Stimulated activated CD4-positive, alpha-beta T cell treated with anti-CD3 and anti-CD28 coated beads, Interleukin-4, amount 100 ng/mL, for 24 hours (primary cell): ENCODE data around the gene SLAMF9.
"Not testable (repeated sequence)": the region's sequence is repeated elsewhere in the genome, so short reads cannot be mapped to it uniquely, and the experiment has no call there.

Experiments
- DNase-seq: peaks from one replicate; pipeline ENCODE4 v3.0.0-alpha.2; 2020

SLAMF9 gene

DNA sequence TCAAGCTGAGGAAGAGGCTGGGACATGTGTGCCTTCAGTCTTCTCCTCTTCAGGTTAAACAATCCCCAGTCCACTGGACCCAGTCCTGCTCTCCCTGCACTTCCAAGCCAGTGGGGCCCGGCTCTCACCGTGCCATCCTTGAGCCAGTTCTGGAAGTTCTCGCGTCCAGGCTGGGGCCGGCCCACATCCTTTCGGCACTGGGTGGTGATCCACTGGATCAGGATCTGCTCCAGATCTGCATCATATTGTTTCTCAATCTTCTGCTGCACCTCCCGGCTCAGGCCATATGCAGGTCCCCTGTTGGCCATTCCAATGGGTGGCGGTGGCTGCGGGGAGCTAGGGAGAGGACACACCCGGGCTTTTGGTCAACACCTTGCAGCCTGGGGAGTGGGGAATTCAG lies 33.8 kb downstream of the SLAMF9 start:
- no peak for DNase-seq

DNA sequence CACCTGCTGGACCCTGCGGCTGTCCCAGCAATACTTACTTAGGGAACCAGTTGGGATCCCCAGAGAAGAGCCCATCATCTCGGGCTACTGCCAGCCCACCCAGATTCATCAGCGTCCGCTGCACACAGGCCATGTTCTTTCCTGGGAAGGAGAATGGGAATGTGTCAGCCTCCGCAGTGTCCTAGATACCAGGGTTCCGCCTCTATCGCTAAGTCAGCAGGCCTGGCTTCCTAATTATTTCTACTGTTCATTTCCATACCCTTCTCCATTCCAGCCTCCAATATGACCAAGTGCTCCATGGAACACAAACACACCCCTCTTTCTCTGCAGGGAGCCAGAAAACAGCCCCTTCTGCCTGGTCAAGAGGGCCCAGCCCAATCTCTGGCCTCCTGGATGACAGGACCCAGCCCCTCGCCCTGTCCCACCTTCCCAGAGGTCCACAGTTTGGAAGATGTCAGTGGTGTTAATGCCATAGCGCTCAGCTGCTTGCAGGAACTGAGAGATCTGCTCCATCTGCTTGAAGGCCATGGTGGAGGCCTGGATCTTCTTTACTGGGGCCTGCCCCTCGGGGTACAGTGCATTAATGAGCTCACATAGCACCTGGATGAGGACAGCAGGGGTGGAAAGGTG lies 34.7 kb downstream of the SLAMF9 start:
- no peak for DNase-seq

DNA sequence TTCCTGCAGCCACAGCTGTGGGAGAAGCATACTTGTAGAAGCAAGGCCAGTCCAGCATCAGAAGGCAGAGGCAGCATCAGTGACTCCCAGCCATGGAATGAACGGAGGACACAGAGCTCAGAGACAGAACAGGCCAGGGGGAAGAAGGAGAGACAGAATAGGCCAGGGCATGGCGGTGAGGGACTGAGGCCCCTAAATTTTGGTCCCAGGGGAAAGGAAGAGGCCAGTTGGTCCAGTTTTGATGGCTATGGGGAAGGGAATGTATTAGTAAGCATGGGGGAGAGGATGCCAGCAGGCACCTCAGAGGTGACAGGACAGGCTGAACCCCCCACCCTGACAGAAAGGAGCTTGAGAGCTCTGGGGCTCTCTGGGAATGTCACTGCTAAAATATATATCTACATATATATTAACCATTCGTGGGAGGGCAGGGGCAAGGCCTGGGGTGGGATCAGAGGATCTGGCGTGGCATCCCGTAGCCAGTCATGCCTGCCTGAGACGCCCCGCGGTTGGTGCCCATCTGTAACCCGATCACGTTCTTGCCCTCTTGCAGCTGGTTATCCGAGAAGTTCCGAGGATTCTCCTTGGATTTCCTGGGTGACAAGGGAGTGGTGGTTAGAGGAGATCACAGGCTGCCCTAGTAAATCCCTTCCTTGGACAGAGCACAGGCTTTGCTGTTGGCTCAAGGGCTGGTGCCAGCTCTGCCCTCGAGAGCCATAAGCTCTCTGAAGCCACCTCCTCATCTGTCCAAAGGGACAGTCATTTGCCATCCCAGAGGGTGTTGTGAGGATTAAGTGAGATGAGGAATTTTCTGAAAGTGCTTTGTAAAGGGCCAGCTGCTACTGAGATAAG lies 35.5 kb downstream of the SLAMF9 start:
- DNase-seq, result no peak

DNA sequence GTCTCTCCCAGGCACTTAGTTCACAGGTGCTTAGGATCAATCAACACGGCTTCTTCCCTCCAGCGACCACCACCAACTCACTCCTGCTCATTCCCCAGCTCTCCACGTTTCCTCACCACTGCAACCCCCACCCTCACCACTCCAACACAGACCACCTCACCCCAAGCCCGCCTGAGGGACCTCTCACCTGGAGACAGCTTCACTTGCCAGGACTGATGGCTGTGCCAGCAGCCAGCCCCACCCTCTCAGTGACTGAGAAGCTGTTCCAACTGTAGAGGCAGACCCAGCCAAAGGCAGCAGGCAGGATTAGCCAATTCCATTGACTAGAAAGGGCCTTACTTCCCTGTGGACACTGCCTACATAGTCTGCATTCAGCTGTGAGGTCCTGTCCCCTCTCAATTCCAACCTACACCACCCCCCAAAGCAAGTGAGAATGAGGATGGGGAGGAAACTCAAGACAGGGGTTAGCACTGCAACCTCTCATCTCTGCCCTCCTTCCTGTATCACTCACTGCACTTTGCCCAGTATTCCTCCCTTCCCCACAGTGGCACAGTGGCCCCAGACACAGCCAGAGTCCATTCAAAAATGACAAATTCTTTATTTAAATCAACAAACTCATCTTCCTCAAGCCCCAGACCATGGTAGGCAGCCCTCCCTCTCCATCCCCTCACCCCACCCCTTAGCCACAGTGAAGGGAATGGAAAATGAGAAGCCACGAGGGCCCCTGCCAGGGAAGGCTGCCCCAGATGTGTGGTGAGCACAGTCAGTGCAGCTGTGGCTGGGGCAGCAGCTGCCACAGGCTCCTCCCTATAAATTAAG lies 36.3 kb downstream of the SLAMF9 start:
- DNase-seq, result no peak

DNA sequence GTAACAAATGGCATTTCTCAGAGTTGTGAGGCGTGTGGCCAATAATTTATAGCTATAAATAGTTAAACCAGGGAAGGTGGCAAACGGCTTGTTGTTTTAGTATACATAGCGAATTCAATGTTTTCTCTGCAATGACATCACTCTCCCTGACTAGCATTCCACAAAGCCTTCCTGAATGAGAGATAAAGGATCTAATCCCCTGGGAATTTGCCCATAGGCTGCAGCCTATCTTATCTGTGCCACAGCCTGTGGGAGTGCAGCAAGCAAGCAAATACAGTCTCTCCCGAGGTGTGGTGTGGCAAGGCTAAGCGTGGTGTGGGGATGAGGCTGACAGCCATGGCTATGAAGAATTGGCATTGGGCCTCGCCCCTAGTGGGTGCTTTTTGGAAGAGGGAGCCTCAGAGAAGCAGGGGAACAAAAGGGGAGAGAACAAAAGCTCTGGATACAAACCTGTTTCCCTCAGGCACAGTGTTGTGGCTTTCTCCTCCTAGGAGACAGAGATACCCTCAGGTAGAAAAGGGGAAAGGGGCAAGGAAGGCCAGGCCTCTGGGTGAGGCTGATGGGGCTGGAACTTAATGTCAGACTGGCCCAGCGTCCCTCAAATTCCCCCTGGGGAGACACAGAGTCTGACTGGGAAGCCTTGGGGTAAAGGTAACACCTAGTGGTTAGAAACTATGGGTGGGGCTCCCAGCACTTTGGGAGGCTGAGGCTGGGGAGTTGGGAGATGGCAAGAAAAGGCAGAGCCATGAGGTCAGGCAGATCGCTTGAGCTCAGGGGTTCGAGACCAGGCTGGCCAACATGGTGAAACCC lies 37.6 kb downstream of the SLAMF9 start:
- DNase-seq, result no peak

DNA sequence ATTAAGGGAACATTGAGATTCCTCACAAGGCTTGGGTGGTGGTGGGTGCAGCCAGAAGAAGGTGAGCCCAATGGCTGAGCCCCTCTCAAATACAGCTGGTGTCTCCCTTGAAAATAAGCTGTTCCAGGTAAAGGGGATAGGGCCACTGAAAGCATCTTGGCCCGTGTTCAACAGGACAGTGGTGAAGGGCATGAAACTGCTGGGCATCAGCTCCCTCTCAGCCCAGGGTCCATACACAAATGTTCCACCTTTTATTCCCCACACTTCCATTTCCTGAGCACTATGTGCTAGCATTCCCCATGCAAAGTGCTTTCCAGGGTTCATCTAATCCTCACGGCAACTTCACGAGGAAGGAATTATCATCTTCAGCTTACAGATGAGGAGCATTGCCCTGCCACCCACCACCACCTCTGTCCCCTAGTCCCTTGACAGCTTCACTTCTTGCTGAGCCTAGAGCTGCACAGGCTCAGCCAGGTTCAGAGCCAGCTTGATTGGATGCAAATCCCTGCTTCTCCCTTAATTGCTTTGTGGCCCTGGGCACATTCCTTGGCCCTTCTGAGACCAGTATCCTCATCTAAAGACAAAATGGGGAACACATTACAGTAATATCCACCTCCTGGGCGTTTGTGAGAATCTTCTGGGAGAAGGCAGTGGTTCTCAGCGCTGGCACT lies 38.3 kb downstream of the SLAMF9 start:
- no peak for DNase-seq

DNA sequence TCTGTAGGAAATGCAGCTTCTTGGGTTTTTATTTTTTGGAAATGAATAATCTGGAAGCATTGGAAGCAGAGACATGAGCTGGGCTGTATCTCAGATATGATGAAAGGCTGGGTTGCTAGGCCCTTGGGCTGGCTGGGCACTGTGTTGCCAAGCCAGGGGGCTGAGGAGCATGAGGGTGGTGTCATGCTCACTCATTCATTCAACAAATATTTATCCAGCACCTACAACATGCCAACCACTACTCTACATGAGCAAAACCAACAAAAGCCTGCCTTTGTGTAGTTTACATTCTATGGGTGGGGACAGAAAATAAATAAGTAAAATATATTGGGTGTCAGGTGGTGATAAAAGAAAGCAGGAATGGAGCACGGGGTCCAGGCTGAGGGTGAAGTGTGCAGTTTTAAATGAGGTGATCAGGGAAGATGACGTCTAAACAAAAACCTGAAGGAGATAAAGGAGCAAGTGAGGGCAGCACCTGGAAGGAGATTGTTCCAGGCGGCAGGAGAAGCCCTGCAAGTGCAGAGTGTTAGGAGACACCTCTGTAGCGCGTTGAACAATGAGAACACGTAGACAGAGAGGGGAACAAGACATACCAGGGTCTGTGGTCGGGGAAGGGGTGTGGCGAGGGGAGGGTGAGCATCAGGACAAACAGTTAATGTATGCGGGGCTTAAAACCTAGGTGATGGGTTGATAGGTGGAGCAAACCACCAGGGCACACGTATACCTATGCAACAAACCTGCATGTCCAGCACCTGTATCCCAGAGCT lies 39.6 kb downstream of the SLAMF9 start:
- no peak for DNase-seq

DNA sequence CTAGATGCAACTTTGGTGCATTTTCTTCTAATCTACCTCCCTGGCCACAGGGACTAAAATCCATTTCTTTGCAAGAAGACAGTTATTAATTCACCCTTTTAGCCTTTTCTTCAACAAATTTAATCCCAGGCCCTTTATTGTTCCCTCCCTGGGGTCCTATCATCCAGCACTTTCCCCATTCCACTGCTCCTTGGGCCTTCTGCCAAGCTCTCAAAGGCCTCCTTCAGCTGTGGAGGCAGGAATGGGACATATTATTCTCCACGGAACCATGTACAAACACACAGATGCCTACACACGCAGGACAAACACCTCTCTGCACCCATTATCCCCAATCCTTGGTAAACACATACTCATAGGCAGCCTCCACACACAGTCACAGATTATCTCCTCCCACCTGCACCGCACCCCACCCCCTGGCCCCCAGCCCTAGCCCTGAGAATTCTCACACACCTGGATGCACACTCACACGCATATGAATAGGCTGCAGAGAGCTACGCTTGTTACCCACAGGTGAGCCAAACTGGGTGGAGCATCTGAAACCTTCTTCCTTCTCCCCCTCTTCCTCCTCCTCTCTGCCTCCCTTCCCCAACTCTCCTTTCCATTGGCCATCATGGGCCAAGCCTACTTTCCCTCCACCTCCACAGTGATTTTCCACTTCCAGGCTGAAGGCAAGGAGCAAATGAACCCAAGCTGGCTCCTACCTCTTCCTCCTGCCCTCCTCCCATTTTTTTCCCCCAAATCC lies 40.4 kb downstream of the SLAMF9 start:
- no peak for DNase-seq

DNA sequence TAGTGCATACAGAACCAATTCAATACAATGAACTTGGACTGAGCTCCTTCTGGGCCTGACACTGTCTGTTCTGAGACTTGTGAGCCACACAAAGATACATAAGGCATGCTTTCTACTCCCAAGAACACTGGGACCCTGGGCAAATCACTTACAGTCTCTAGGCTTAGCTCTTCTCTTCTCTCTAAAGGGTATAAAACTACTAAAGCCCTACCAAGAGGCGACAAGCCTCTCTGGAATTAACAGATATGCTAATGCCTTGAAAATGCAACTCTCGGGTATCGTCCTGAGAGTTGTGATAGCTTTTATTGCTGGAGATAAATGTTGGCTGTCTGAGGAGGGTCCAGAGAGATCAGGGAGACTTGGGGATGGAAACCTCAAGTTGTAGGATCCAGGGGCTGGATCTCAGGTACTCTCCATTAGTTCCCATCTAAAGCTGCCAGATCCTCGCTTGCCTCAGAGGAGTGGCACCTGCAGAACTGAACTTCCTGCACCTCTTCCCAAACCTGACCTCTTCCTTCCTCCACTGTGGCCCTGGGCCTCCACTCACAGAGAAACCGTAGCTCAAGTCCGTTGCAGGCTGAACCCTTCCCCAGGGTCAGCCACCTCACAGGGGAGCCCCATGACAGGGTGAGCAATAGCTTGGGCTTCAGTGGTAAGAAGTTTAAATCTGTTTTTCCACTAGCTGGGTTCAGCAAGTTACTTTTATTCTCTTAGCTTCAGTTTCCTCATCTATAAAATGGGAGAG lies 42.5 kb downstream of the SLAMF9 start:
- DNase-seq, result no peak

DNA sequence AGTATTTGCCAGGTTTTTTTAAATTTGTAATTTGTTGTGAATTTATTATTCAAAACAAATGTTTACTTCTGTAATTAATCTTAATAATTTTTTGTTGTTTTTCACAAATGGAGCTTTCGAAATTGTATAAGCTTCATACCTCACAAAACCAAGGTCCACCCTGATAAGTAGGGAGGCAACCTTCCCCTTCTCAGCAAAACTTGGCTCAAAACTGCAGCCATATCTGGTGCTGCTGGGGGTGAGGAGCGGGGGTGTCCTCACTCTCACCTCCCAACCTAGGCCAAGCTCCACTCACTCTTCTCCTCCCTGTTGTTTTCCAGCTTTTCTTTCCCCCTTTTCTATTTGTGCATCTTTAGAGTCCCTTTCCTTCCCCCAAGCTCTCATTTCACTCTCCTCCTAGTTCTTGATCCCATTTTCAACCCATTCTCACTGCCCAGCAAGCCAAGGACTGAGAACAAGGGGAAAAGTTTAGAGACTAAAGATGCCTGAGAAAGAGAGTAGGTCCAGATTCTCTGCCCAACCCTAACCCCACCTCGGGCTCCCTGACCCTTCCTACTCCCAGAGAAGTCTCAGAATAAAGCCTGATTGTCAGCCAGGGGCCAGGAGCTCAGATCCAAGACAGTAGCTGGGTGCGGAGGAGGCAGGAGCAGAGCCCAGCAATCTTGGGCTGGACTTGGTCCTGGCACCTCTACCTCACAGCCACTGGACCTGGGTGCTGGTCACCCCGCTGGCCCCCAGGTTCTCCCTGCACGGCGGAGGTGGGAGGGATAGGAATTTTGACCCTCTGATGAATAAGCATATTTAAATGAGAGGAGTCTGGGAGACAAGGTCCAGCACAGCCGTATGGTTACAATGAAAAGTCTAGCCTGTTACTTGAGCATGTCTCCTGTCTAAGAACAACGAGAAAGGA lies 45.8 kb downstream of the SLAMF9 start:
- DNase-seq, result no peak

DNA sequence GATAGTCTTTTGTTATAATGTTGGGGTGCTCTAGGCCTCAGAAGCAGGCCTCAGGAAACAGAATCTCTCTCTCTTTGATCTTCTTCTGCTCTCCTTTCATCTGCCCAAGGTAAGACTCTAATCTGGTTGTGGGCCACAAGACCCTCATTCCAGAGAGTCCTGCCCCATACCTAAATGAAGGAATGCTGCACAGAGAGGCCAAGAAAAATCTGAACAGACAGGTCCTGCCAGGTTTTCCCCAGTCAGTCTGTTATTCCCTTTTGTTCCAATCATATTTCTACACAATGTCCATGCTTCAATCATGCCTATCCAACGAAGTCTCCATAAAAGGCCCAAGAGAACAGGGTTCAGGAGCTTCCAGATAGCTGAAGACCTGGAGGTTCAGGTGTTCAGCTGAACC lies 47.1 kb downstream of the SLAMF9 start:
- no peak for DNase-seq

DNA sequence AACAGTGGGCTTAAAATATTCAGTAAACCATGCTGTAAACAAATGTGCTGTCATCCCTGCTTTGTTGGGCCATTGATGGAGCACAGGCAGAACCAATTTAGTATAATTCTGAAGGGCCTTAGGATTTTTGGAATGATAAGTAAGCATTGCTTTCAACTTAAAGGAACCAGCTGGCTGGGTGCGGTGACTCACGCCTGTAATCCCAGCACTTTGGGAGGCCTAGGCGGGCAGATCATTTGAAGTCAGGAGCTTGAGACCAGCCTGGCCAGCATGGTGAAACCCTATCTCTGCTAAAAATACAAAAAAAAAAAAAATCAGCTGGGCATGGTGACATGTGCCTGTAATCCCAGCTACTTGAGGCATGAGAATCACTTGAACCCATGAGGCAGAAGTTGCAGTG lies 50.0 kb downstream of the SLAMF9 start:
- DNase-seq, result not testable (repeated sequence)

DNA sequence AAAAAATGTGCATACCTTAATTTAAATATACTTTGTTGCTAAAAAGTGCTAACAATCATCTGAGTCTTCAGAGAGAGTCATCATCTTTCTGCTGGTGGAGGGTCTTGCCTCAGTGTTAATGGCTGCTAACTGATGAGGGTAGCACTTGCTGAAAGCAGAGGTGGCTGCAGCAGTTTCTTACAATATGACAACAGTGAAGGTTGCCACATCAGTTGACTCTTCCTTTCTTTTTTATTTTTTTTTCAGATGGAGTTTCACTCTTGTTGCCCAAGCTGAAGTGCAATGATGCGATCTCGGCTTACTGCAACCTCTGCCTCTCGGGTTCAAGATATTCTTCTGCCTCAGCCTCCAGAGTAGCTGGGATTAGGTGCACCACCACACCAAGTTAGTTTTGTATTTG lies 51.5 kb downstream of the SLAMF9 start:
- DNase-seq, result no peak
